Natural killer cell (primary cell): ENCODE results near the gene PPP3CA. TPM values are rescaled to one million over a fixed set of nuclear protein-coding genes. Genes with fewer than 3 reads are reported as not detected.

Experiments used
- ATAC-seq, 3 donors: fragments of 150-1000 bp in 2 of 3; fragments of 200-7000 bp in 1 of 3; cut with Tn5 transposase; 1 replicate in 1 of 3; 2 replicates in 2 of 3; pipeline ENCODE4 v1.10.0; 2021; ENCODE audit warnings: mild to moderate bottlenecking in 2 of 3, moderate library complexity in 2 of 3
- DNase-seq, 2 donors: peaks; one replicate each; pipeline versions ENCODE4 v3.0.0 to v3.0.0-alpha.2; 2013 to 2021; ENCODE audit warnings: mixed read lengths in 1 of 2
- H3K27ac ChIP-seq: one replicate; pipeline ENCODE4 v1.5.1; 2013; ENCODE audit warnings: mild to moderate bottlenecking, low read length
- H3K27me3 ChIP-seq: one replicate; pipeline ENCODE4 v1.6.1; 2013; ENCODE audit warnings: low read length; ENCODE audit not compliant: control insufficient read depth, insufficient read depth
- H3K36me3 ChIP-seq: one replicate; pipeline ENCODE4 v1.6.1; 2013; ENCODE audit warnings: low read length; ENCODE audit not compliant: control insufficient read depth, insufficient read depth
- H3K4me1 ChIP-seq: one replicate; pipeline ENCODE4 v1.6.1; 2013; ENCODE audit warnings: low read length; ENCODE audit not compliant: control insufficient read depth, insufficient read depth
- H3K4me3 ChIP-seq: one replicate; pipeline ENCODE4 v1.5.1; 2013; ENCODE audit warnings: low read length
- H3K9me3 ChIP-seq: one replicate; pipeline ENCODE4 v1.6.1; 2013; ENCODE audit warnings: low read length; ENCODE audit not compliant: control insufficient read depth, insufficient read depth
- H3K27ac Mint-ChIP-seq, 2 donors: one replicate each; pipeline ENCODE4 v1.8.0; 2022; ENCODE audit warnings: mild to moderate bottlenecking in 2 of 2, mixed read lengths in 2 of 2, moderate library complexity in 1 of 2
- H3K27me3 Mint-ChIP-seq, 2 donors: one replicate each; pipeline ENCODE4 v1.8.0; 2022; ENCODE audit warnings: low read depth in 2 of 2, mixed read lengths in 2 of 2
- H3K36me3 Mint-ChIP-seq: one replicate; pipeline ENCODE4 v1.8.0; 2022; ENCODE audit warnings: mixed read lengths
- H3K4me1 Mint-ChIP-seq, 2 donors: one replicate each; pipeline ENCODE4 v1.8.0; 2022; ENCODE audit warnings: mixed read lengths in 2 of 2
- H3K4me3 Mint-ChIP-seq: one replicate; pipeline ENCODE4 v1.8.0; 2022; ENCODE audit warnings: mild to moderate bottlenecking, moderate library complexity, mixed read lengths
- H3K9me3 Mint-ChIP-seq, 2 donors: one replicate each; pipeline ENCODE4 v1.8.0; 2022; ENCODE audit warnings: mixed read lengths in 2 of 2
- CTCF ChIP-seq: fragments of 200-600 bp; IDR thresholded peaks from one replicate; pipeline ENCODE4 v1.8.0; 2022; ENCODE audit warnings: antibody characterized with exemption
- WGBS: methylation state at CpG from one replicate; pipeline ENCODE4 v1.1.7; 2013; ENCODE audit warnings: missing lambda C conversion rate; ENCODE audit not compliant: insufficient coverage; 5-methylcytosine and 5-hydroxymethylcytosine counted together
- intact Hi-C: fragments of 100-400 bp; cut with micrococcal nuclease; formaldehyde crosslinking; loops from one replicate; pipeline ENCODE4 v1.14.2; 2022
- total RNA-seq, 4 donors: library from RNA; stranded (reverse); fragments of 120-200 nt in 1 of 4; gene quantifications; one replicate each; pipeline versions ENCODE4 v1.2.3 to v1.2.4, GENCODE V29; 2013 to 2022

PPP3CA gene
- total RNA-seq, 3 donors from 2014 or later (not counting 1 experiment from before 2014, with no cell fraction given): 53.1 to 73.1 (median 58.0) TPM

GRCh38 chr4:101337688-101338087 lies 9.6 kb downstream of the PPP3CA start:
- Mint-ChIP-seq H3K9me3 (no peaks in the 10 kb centered on the region), H3K4me1 (peaks cover 59 to 65% of the 10 kb centered on the region in 2 donors), H3K27ac (peak overlapping the region; percentile 82 to 87), H3K27me3 (no peaks in the 10 kb centered on the region), H3K4me3 (no peak overlapping the region), H3K36me3 (no peaks in the 10 kb centered on the region)
- H3K4me1 ChIP-seq: peaks cover 16% of the 10 kb centered on the region
- peak in 2 of 3 donors; percentile 27 to 36 for ATAC-seq
- H3K27me3 ChIP-seq: no peaks in the 10 kb centered on the region
- H3K4me3 ChIP-seq: no peak overlapping the region
- intact Hi-C loops: no loop called here
- no peak for DNase-seq
- WGBS: 100% methylated on average over 2 of the region's 4 CpGs
- no peak for TF ChIP-seq CTCF
- no peaks in the 10 kb centered on the region for H3K9me3 ChIP-seq
- H3K36me3 ChIP-seq: no peaks in the 10 kb centered on the region
- H3K27ac ChIP-seq: no peak overlapping the region

GRCh38 chr4:101334963-101335572 lies 12.3 kb downstream of the PPP3CA start:
- Histone ChIP-seq H3K9me3 (no peaks in the 10 kb centered on the region), H3K4me3 (no peak overlapping the region), H3K4me1 (peaks cover 16% of the 10 kb centered on the region), H3K27me3 (no peaks in the 10 kb centered on the region), H3K36me3 (no peaks in the 10 kb centered on the region), H3K27ac (peak overlapping the region; percentile 50)
- no peaks in the 10 kb centered on the region for H3K9me3 Mint-ChIP-seq
- peak overlapping the region; percentile 91 for H3K27ac Mint-ChIP-seq
- TF ChIP-seq CTCF: no peak
- ATAC-seq (peak; percentile 88 to 91 (median 91)), DNase-seq (peak in 1 of 2 donors; percentile 28)
- H3K4me3 Mint-ChIP-seq: peak overlapping the region; percentile 80
- intact Hi-C loops: no loop called here
- no peaks in the 10 kb centered on the region for H3K36me3 Mint-ChIP-seq
- 59% methylated on average over 6 of the region's 6 CpGs for WGBS
- peaks cover 65 to 83% of the 10 kb centered on the region in 2 donors for H3K4me1 Mint-ChIP-seq
- no peaks in the 10 kb centered on the region for H3K27me3 Mint-ChIP-seq

GRCh38 chr4:101332424-101332823 lies 14.9 kb downstream of the PPP3CA start:
- H3K9me3 Mint-ChIP-seq: no peaks in the 10 kb centered on the region
- Histone ChIP-seq H3K4me3 (no peak overlapping the region), H3K9me3 (no peaks in the 10 kb centered on the region), H3K36me3 (no peaks in the 10 kb centered on the region), H3K27ac (no peak overlapping the region), H3K27me3 (no peaks in the 10 kb centered on the region), H3K4me1 (peaks cover 24% of the 10 kb centered on the region)
- H3K27ac Mint-ChIP-seq: no peak overlapping the region
- peaks cover 73 to 83% of the 10 kb centered on the region in 2 donors for H3K4me1 Mint-ChIP-seq
- WGBS: 93% methylated on average over 3 of the region's 4 CpGs
- ATAC-seq (no peak), DNase-seq (no peak)
- intact Hi-C loops: no loop called here
- H3K27me3 Mint-ChIP-seq: no peaks in the 10 kb centered on the region
- no peak overlapping the region for H3K4me3 Mint-ChIP-seq
- no peak for TF ChIP-seq CTCF
- no peaks in the 10 kb centered on the region for H3K36me3 Mint-ChIP-seq

- no peak overlapping the region for H3K4me3 Mint-ChIP-seq
- DNase-seq (no peak), ATAC-seq (no peak)
- Histone ChIP-seq H3K4me3 (no peak overlapping the region), H3K4me1 (peaks cover 25% of the 10 kb centered on the region), H3K27me3 (no peaks in the 10 kb centered on the region), H3K9me3 (no peaks in the 10 kb centered on the region), H3K36me3 (no peaks in the 10 kb centered on the region), H3K27ac (no peak overlapping the region)
- no CpG with 5 or more reads among the region's 1 CpG for WGBS
- no peaks in the 10 kb centered on the region for H3K27me3 Mint-ChIP-seq
- TF ChIP-seq CTCF: no peak
- H3K27ac Mint-ChIP-seq: peak overlapping the region in 1 of 2 donors; percentile 92
- peaks cover 75 to 88% of the 10 kb centered on the region in 2 donors for H3K4me1 Mint-ChIP-seq
- intact Hi-C loops: no loop called here
- H3K36me3 Mint-ChIP-seq: no peaks in the 10 kb centered on the region
- H3K9me3 Mint-ChIP-seq: no peaks in the 10 kb centered on the region
Observed at GRCh38 chr4:101331017-101331416, 16.3 kb downstream of the PPP3CA start.
